Mesenteric fat pad (tissue), 1 donor: ENCODE data around the gene TRIM54. TPM values are rescaled to one million over a fixed set of nuclear protein-coding genes. Genes with fewer than 3 reads are reported as not detected.
"Not testable (repeated sequence)": the region's sequence is repeated elsewhere in the genome, so short reads cannot be mapped to it uniquely, and the experiment has no call there.

Source experiments
- DNase-seq: peaks from one replicate; pipeline ENCODE4 v3.0.0-alpha.2; 2020; ENCODE audit warnings: low spot score
- total RNA-seq: library from RNA; stranded (reverse); fragmentation: NEBNext Ultra II Directional; extraction: Animal tissue kit (Norgen Biotek cat#: 25700); gene quantifications from one replicate; pipeline ENCODE4 v1.2.1, GENCODE V29; 2021
- donor health status: DM: yes; HTN: yes; CAD: no.

Gene TRIM54
- total RNA-seq, 1 donor from 2014 or later: not detected

DNA sequence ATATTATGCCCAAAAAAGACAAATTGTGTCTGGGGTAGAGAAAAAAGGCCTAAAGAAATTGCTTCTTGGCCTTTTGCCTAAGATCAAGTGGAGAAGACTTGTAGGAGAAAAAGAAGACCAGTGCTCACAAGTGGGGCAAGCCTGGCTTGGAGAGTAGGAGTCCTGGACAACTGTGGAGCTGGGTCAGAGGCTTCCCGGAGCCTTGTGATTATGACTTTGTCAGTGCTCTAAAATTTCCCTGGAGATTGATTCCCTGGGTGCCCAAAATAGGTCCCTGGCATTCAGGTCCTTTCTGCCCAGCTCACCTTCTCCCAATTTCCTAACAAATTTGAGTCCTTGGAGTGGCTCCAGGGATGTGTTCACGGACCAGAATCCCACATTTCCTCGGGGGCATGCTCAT, 787 bp upstream of the TRIM54 start:
- DNase-seq: no peak

DNA sequence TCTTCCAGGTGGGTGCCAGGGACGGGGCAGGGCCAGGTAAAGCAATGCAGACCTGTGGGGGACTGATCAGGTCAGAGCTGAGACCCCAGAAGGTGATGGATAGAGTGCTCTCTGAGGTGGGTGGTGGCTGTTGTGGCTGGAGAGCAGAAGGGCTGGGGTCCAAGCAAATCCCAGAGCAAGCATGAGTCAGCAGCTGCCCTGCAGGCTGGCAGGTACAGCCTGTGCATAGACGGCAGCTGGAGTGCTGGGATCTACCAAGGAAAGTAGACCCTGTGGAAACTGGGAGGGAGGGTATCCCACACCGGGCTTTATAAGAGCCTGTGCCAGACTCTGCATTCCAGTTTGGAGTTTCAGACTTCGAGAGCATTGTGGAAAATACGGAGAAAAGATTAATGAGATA, 663 bp downstream of the TRIM54 start:
- no peak for DNase-seq

DNA sequence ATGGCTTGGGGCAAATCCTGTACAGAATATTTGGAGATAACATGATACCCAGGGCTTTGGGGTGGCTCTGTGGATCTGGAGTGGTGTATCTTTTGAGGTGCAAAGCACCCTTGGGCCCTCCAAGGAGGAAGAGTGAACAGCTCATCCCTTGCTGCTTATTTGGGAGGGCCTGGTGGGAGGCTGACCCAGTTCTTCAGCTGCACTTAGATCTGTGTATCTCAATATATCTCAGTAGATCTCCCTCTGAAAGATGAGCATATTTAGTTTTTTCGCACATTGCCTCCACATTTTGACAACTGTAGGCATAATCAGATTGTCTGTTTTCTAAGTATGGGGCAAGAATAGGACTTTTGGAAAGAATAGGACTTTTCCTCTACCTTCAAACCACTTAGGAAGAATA, 2.8 kb downstream of the TRIM54 start:
- no peak for DNase-seq

DNA sequence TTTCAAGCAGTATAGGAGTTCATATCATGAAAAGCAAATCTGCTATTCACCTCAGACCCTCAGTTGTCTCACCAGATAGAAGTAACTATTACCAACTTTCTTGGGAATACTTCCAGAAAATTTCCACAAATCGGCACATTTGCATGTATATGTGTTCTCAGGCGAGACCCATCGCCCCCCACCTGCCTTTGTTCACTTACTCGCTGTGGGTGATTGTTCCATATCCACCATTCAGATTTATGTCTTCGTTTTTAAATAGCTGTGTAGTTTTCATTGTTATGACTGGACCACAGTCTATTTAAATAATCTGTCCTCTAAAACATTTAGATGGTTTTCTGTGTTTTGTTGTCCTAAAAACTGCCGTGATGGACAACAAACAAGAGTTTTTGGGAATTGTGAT, 3.3 kb downstream of the TRIM54 start:
- no peak for DNase-seq

DNA sequence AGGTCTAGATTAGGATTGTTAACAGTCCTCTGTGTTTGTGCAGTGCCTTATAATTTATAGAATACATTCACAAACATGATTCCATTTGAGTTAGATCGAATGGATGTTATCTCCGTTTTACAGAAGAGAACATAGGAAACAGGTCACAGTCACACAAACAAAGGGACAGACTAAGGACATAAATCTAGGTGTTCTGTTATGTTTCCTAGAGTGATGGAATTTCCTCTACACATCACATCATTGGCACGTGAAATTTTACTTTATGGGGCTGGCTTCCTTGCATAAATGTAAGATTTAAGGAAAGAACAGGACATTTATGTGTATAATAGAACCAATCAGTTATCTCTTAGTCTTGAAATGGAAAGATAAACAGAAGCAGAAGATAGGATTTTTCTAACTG, 6.4 kb downstream of the TRIM54 start:
- no peak for DNase-seq

DNA sequence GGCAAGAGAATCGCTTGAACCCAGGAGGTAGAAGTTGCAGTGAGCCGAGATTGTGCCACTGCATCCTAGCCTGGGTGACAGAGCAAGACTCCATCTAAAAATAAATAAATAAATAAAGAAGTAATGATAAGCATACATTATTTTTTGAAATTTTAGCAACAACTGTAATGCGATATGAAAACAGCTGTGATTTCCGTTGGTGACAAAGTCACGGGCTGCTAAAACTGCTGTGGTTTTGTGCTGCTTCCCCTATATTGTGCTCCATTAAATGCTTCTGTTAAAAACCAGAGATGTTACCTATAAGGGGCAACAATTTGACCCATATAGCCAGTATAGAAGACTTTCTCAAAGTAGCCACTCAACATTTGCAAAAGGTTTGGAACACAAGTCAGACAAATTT, 8.3 kb downstream of the TRIM54 start:
- DNase-seq: no peak

DNA sequence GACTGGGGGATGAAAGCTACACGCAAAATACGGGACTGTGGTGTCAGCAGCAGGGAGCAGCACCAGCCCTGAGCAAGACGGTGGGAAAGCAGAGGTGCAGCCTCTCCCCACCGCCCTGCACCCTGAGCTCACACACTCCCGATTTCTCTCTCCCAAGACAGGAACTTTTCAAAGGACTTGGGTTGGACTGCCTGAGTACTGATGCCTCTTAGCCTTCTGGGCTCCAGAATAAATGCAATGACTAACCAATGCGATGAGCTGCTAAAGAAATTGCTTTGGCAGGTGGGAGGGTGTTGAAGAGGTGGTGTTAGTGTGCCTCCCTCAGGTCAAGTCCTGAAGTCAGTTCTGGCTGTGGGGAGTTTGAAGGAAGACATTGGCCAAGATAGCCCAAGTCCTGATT, 9.6 kb downstream of the TRIM54 start:
- no peak for DNase-seq

DNA sequence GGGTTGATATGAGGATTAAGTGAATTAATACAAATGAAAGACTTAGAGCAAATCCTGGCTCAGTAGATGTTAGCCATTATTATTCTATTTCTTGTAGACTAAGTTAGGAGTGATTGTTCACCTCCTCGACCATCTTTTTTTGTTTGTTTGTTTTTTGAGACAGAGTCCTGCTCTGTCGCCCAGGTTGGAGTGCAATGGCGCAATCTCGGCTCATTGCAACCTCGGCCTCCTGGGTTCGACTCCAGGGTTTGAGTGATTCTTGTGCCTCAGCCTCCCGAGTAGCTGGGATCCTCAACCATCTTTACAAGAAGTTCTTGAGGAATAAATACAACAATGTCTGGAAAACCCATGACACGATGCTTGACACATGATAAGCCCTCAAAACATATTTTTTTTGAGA, 12.7 kb downstream of the TRIM54 start:
- DNase-seq: no peak

DNA sequence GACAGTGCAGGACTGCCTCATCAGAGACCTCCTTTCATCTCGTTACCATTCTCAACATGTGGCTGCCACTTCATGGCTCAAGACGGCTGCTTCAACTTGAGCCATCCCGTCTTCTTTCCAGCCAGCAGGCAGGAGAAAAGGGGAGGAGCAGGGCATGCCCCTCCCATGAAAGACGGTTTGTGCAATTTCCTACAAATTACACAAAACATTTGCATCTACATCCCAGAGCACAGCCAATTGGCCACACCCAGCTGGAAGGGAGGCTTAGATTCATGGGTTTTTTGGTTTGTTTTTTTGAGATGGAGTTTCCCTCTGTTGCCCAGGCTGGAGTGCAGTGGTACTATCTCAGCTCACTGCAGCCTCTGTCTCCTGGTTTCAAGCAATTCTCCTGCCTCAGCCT, 14.3 kb downstream of the TRIM54 start:
- DNase-seq: no peak

DNA sequence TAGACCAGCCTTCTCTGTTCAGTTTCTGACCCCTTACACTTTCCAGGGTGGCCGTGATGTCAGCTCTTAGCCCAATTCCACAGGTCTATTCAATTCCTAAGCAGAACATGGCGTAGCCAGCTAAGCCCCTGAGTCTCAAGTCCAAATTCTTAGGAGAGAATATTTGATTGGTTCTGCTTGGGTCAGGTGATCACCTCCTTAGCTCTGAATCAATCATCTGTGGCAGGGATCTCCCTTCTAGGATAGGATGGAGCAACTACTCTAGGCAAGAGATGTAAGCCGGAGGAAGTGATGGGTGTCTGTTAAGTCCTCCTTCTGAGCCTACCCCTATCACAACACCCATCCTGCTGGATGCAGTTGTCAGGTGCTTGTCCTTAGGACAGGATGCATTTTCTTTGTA, 15.0 kb downstream of the TRIM54 start:
- DNase-seq: no peak

DNA sequence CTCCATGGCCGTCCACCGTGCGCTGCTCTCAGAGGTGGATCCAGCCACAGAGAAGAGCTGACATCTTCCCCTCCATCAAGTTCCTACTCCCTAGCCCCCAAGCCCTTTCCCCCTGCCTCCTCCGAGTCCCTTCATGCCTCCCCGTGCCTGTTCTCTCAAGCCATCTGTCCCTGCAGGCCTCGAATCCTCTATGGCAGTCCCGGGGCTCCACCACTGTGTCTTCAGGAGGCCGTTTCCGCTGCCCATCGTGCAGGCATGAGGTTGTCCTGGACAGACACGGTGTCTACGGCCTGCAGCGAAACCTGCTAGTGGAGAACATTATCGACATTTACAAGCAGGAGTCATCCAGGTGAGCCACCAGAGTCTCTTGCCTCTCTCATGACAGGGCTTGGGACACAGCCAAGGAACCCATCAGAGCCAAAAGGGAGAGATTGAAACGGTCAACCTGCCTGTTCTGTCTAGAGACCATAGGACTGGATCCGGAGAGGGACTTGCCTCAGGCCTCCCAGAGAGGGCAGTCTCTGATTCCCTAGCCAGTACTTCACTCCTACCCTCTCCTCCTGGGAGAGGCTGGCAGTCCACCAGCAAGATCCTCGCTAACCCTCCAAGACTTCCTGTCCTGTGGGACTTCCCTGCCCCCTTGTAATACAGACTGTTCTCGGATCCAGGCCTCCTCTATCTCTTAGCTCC, 16.3 kb downstream of the TRIM54 start:
- DNase-seq: no peak

DNA sequence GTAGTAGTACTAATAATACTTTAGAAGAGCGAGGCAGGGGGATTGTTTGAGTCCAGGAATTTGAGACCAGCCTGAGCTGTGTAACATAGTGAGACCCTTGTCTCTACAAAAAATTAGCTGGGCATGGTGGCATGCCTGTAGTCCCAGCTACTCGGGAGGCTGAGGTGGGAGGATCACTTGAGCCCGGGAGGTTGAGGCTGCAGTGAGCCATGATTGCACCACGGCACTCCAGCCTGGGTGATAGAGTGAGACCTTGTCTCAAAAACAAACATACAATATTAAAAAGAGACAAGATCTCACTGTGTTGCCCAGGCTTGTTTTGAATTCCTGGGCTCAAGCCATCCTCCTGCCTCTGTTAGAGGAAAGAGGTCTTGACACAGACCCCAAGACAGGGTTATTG, 18.4 kb downstream of the TRIM54 start:
- not testable (repeated sequence) for DNase-seq

DNA sequence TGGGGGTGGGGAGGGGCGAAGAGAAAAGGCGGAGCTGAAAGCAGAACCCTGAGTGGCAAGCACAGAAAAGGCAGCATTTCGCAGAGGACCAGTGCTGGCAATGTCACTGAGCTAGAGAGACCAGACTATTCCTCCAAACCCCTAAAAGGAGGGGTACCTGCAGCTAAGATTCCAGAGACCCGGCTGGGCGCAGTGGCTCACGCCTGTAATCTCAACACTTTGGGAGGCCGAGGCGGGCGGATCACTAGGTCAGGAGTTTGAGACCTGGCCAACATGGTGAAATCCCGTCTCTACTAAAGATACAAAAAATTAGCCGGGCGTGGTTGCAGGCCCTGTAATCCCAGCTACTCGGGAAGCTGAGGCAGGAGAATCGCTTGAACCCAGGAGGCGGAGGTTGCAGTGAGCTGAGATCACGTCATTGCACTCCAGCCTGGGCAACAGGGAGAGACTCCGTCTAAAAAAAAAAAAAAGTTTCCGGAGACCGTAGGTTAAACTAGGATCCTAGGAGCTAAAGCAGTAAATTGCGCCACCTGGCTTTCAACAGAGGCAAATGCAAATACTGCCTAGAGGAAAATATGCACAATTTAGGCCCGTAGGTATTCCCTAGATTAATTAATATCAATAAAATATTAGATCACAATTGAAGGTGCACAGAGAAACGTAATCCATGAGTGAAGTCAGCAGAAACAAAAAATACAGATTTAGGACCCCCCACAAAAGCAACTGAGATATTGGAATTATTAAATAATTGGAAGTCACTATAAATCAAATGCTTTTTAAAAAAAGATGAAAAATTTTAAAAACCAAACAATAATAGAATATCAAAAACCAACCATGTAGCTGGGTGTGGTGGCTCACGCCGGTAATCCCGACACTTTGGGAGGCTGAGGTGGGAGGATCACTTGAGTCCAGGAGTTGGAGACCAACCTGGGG, 21.1 kb downstream of the TRIM54 start:
- no peak for DNase-seq

DNA sequence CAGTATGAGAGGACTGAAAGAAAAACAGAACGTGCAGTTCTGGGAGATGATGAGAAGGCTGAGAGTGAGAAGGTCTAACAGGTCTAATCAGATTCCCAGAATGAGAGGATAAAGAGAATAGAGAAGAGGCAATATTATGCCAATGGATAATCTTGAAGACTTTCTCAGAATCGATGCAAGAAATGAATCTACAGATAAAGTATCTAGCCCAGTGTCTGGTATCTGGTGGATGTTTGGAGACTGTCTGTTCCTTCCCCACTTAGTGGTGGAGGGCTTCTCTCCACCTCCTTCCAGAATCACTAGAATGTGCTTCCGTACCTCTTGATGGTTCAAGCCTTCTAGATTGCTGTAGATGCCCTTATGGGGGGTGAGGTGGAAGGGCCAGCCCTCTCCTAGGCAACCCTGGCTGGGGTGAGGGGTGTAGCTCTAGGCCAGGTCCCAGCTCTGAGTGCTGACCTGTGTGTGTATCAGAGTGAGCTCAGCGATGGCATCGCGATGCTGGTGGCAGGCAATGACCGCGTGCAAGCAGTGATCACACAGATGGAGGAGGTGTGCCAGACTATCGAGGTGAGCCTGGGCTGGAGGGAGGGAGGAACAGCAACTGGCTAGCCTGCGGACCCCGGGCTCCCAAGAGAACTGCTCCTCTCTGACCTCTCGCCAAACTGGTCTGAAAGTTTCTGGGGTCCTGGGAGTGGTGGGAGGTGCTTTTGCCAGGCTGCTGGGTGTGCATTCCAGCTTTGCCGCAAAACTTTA, 22.4 kb downstream of the TRIM54 start:
- DNase-seq: no peak

DNA sequence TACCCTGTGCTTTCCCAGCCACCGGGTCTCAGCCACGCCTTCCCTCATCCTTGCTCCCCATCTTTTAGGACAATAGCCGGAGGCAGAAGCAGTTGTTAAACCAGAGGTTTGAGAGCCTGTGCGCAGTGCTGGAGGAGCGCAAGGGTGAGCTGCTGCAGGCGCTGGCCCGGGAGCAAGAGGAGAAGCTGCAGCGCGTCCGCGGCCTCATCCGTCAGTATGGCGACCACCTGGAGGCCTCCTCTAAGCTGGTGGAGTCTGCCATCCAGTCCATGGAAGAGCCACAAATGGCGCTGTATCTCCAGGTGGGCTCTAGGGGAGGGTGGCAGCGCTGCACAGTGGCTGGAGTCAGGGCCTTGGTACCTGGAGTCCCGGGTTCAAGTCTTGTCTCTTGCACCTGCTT, 23.3 kb downstream of the TRIM54 start:
- no peak for DNase-seq

DNA sequence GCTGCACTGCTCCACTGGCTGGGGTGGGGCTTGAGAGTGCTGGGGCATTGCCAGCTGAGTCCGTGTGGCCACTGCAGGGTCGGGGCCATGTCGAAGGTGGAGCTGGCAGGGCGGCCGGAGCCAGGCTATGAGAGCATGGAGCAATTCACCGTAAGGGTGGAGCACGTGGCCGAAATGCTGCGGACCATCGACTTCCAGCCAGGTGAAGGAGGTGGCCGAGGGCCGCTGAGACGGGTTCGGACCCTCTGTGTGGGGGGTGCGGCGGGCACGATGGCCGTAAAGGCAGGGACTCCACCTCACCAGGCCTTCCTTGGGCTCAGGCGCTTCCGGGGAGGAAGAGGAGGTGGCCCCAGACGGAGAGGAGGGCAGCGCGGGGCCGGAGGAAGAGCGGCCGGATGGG, 23.9 kb downstream of the TRIM54 start:
- no peak for DNase-seq

DNA sequence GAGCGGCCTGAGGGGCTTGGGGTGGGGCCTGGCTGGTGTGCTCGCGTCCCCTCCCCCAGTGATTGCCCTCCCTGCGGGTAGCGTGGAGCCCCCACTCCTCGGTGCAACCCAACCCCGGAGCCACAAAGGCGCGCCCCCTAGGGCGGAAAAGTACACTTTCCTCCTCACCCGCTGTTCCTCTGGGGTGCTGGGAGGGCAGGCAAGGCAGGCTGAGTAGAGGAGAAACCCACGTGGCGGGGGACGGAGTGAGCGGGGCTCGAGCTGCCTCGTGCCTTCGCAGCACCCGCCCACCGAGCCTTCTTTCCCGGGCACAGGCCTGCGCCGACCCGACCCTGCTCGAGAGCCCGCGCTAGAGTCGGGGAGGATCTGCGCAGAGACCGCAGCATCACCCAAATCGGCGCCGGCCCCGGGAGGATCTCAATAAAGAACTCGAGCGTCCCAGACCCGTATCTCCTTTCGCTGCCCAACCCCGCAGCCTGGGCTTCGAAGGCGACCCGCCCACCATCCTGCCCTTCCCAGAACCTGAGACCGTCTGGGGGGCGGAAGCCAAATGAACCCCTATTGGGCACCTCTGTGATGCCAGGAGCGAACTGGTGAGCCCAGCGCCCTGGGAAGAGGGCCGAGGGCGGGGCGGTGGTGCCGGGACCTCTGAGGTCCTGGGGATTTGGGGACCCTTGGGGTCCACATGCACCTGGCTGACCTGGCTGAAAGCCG, 24.5 kb downstream of the TRIM54 start:
- DNase-seq: no peak

DNA sequence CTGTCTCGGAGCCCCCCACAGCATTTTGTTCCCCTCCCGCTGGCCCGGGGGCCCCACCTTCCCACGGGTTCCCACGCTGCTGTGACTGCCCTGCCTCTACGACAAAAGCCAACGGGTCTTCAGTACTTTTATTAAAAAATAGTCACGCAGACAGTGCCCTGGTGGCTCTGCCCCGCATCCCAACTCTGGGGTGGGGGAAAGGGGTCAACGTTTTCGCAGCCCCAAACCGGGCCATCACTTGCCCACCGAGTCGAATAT, 25.0 kb downstream of the TRIM54 start:
- DNase-seq: no peak

DNA sequence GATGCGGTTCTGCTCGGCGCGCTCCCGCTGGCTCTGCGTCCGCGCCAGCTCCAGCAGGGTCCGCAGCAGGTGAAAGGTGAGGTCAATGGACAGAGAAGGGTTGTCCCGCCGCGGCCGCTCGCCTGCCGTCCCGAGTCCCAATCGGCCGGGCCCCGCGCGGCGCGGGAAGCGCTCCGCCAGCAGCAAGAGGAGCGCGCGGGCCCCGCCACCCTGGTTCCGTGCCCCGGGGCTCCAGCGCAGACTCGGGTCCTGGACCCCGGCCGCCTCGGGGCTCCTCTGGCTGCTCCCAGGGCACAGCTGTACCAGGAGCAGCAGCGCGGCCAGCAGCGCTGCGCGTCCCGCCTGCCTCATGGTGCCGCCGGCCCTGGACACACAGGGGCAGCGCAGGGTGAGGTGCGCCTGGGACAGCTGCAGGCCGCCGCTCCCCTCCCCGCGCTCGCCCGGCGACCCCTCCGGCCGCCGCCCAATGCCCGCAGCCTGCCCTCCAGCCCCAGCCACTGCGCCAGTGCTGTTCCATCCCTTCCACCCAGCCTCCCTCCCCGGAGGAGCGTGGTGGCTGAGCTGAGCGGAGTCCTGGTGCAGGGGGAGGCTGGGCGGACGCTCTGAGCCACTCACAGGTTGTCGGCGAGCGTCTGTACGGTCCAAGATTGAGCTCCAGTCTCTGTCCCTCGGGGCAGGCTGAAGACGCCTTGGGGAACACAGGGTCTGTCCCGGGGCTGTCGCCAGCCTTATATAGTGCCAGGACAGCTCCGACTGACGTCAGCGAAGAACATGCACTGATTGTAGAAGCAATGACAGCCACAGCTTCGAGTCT, 25.5 kb downstream of the TRIM54 start:
- no peak for DNase-seq

DNA sequence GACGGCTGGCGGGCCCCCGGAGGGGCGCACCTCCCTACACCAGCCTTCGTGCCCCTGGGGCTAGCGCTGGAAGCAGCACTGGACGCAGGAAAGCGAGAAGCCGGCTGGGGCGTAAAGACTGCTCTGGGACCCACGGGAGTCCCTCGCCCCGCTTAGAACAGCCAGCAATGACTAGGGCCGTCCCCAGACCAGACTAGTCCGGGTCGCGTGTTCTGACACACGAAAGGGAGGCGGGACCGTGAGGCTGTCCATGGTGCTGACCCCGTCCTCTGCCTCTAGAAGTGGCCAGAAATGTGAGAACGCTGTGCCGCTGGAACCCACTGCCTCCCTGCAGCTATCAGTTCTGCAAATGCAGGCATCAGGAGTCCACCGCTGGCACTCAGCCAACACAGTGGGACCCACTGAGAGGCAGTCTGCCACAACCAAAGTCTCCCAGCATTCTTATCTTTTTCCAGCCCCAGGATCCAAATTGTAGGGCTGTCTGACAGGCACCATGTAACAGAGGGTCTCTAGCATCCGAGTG, 26.2 kb downstream of the TRIM54 start, which contains the start of gene UCN:
TSS of gene UCN (minus strand) at position 87 of the 523 bp plus-strand sequence. CDS start 550 bp downstream, outside the sequence.
- DNase-seq: no peak
